Epithelial cell of proximal tubule (primary cell): ENCODE measurements around the gene NUCB2. TPM values are rescaled to one million over a fixed set of nuclear protein-coding genes. Genes with fewer than 3 reads are reported as not detected.

Experiments
- DNase-seq: peaks from one replicate; pipeline ENCODE4 v3.0.0-alpha.2; 2011; ENCODE audit warnings: low read depth
- H3K4me3 ChIP-seq: 2 replicates; pipeline ENCODE4 v1.5.1; 2011; ENCODE audit warnings: low read depth, mild to moderate bottlenecking, low read length
- CTCF ChIP-seq: conservative IDR thresholded peaks from 2 replicates; pipeline ENCODE4 v1.5.1; 2012; ENCODE audit warnings: low read depth, mild to moderate bottlenecking, low read length
- total RNA-seq: library from RNA; depleted of rRNA; stranded (reverse); fragments of >200 nt; gene quantifications from 2 replicates; pipeline ENCODE4 v1.2.3, GENCODE V29; 2015

NUCB2 gene
- total RNA-seq, 1 donor from 2014 or later: 31.5 TPM

- DNase-seq: no peak
- no peak for TF ChIP-seq CTCF
- no peak overlapping the region for H3K4me3 ChIP-seq
These were observed 9.8 kb downstream of the NUCB2 start for GRCh38 chr11:17286332-17286731.

- no peak for TF ChIP-seq CTCF
- DNase-seq: no peak
- no peak overlapping the region for H3K4me3 ChIP-seq
These were observed 10.5 kb downstream of the NUCB2 start for GRCh38 chr11:17287058-17287457.

GRCh38 chr11:17291710-17292109, 15.2 kb downstream of the NUCB2 start:
- TF ChIP-seq CTCF: no peak
- DNase-seq: no peak
- no peak overlapping the region for H3K4me3 ChIP-seq

- TF ChIP-seq CTCF: no peak
- no peak overlapping the region for H3K4me3 ChIP-seq
These were observed 16.8 kb downstream of the NUCB2 start for GRCh38 chr11:17293311-17293710.

GRCh38 chr11:17294033-17294432, 17.5 kb downstream of the NUCB2 start:
- DNase-seq: no peak

More at GRCh38 chr11:17293311-17293710, 16.8 kb downstream of the NUCB2 start:
- no peak for DNase-seq

GRCh38 chr11:17296852-17297559, 20.5 kb downstream of the NUCB2 start:
- no peak overlapping the region for H3K4me3 ChIP-seq
- no peak for TF ChIP-seq CTCF
- DNase-seq: no peak

More at GRCh38 chr11:17294033-17294432, 17.5 kb downstream of the NUCB2 start:
- no peak for TF ChIP-seq CTCF
- no peak overlapping the region for H3K4me3 ChIP-seq

GRCh38 chr11:17298302-17298701, 21.8 kb downstream of the NUCB2 start:
- H3K4me3 ChIP-seq: no peak overlapping the region
- no peak for TF ChIP-seq CTCF
- DNase-seq: no peak
